Right ventricle myocardium inferior (tissue), 1 donor: ENCODE results near the gene PARPBP. TPM values are rescaled to one million over a fixed set of nuclear protein-coding genes. Genes with fewer than 3 reads are reported as not detected.
"Not testable (repeated sequence)": the region's sequence is repeated elsewhere in the genome, so short reads cannot be mapped to it uniquely, and the experiment has no call there.

Source experiments
- ATAC-seq: fragments of 200-7000 bp; cut with Tn5 transposase; one replicate; pipeline ENCODE4 v1.9.1; 2020; ENCODE audit warnings: mild to moderate bottlenecking, moderate library complexity
- DNase-seq: peaks from one replicate; pipeline ENCODE4 v3.0.0; 2021; ENCODE audit errors: missing footprints
- intact Hi-C: fragments of 100-400 bp; cut with DNase I; formaldehyde crosslinking; loops from one replicate; pipeline ENCODE4 v1.11.0; 2022
- long read RNA-seq: library from polyadenylated mRNA; unstranded; transcript quantifications from one replicate; pipeline ENCODE4 v2.0.0, GENCODE V29; 2021
- total RNA-seq: library from RNA; stranded (reverse); fragmentation: NEBNext Ultra II Directional; extraction: Animal tissue kit (Norgen Biotek cat#: 25700); gene quantifications from one replicate; pipeline ENCODE4 v1.2.1, GENCODE V29; 2021
- donor health status: DM: no; HTN: yes; CAD: no; lungs with severe emphysema.

Gene PARPBP
- 0.54 TPM for total RNA-seq
- long read RNA-seq: 0 reads

- DNase-seq: peak; percentile 95
- peak; percentile 100 for ATAC-seq
- intact Hi-C loops: no loop called here
These were observed at the start of gene PARPBP, which contains the start of gene NUP37 for GRCh38 chr12:102119674-102120563. Gene PARPBP (plus strand): TSS chr12:102120183. CDS start chr12:102123889, 3,706 bp downstream. Gene NUP37 (minus strand): TSS chr12:102120114. CDS start chr12:102118518, 1,596 bp downstream.

GRCh38 chr12:102072092-102072491 is 47.9 kb upstream of the PARPBP start:
- DNase-seq, ATAC-seq, intact Hi-C loops: not testable (repeated sequence)

DNA sequence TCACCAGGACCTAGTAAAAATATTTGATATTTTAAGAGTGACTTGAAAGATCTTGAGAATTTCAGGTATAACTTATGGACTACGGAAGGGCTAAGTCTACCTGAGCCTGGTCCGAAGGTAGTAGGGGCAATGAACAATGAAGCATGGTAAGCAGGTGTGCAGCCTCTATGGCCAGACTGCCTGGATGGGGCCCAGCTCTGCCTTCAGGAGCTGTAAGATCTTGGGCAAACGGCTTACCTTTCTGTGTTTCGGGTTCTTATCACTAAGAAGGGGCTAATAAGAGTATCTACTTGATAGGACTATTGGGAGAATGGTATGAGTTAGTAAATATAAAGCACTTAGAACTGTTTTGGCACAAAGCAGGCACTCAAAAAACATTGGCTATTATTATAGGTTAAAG is 39.1 kb upstream of the PARPBP start:
- no peak for ATAC-seq
- DNase-seq: no peak
- intact Hi-C loops: no loop called here

- DNase-seq, intact Hi-C loops, ATAC-seq: not testable (repeated sequence)
These were observed 30.7 kb upstream of the PARPBP start for GRCh38 chr12:102089228-102089835.

GRCh38 chr12:102093319-102093718 is 26.7 kb upstream of the PARPBP start:
- intact Hi-C loops: no loop called here
- DNase-seq (no peak), ATAC-seq (no peak)

- intact Hi-C loops: no loop called here
- ATAC-seq (no peak), DNase-seq (no peak)
These were observed 24.2 kb upstream of the PARPBP start for GRCh38 chr12:102095677-102096263.

- DNase-seq: no peak
- intact Hi-C loops: no loop called here
- no peak for ATAC-seq
These were observed 23.1 kb upstream of the PARPBP start for GRCh38 chr12:102096855-102097254.

- intact Hi-C loops: no loop called here
- DNase-seq (no peak), ATAC-seq (no peak)
These were observed 13.1 kb upstream of the PARPBP start for GRCh38 chr12:102106905-102107304.

- DNase-seq: no peak
- intact Hi-C loops: no loop called here
- ATAC-seq: no peak
These were observed 12.0 kb upstream of the PARPBP start for GRCh38 chr12:102107970-102108369.

- ATAC-seq (no peak), DNase-seq (no peak)
- intact Hi-C loops: no loop called here
These were observed 9.2 kb upstream of the PARPBP start for GRCh38 chr12:102110782-102111181.

- DNase-seq: no peak
- no peak for ATAC-seq
- intact Hi-C loops: no loop called here
These were observed 5.8 kb upstream of the PARPBP start for GRCh38 chr12:102114212-102114611.

DNA sequence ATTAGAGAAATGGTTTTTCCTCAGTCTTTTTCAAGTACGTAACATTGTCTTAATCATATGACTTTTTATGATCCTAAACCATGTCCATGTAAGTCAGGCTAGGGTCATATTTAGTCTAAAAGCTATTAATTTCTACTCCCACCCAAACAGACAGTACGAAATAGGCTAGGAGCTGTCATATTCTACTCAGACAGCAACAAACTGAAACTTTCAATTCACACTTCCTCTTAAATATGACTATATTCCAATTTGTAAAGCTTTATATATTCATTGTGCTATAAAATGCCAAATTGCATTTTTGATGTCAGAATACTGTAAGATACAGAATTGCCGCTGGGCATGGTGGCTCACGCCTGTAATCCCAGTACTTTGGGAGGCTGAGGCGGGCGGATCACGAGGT is 3.6 kb upstream of the PARPBP start:
- no peak for ATAC-seq
- intact Hi-C loops: no loop called here
- no peak for DNase-seq

DNA sequence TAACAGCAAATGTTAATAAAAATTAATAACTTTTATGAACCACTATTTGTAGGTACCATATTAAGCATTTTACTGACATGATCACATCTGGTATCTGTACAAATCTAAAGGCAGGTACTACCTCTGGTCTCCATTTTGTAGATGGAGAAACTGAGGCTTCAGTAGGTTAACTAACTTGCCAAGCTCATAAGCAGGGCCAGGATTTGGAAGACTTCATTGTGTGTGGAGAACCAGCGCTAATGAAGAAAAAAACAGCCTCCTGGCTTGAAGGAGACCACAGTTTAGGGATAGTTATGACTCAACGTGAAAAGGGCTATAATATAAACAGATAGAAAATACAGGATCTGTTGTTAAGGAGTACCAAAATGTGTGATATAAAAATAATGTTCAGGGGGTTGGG is 1.1 kb upstream of the PARPBP start:
- DNase-seq (no peak), ATAC-seq (no peak)
- intact Hi-C loops: no loop called here

DNA sequence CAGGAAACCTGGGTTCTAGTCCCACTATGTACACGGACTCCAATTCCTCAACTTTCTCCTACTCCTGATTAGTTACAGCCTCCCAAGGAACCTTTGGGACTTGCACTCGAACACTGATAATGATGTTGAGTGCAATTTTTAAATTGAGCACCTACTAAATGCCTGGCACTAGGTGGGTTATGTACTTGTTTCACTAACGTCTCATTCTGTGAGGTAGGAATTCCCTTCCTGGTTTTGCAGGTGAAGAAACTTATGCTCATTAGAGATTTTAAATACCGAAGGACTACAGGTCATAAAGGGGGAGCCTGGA is 536 bp downstream of the PARPBP start:
- intact Hi-C loops: no loop called here
- ATAC-seq: no peak

DNA sequence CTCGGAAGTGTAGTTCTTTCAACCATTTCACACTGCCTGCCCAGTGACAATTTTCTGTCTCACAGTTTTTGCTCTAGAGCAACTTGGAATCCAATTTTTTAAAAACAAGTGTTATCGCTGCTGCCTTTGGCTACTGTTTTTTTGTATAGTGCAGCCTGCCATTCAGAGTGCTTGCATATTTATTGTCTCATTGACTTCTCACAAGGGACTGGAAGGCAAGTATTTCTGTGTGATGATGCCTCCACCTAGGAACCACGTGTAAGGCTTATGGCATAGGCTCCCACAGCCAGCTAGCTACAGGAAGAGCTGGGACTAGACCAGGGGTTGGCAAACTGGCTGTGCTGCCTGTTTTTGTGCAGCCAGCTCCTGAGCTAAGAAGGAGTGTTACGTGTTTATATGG is 903 bp downstream of the PARPBP start:
- ATAC-seq (no peak), DNase-seq (no peak)
- intact Hi-C loops: no loop called here

More for the DNA sequence above, 536 bp downstream of the PARPBP start:
- no peak for DNase-seq

GRCh38 chr12:102121328-102121727 is 1.3 kb downstream of the PARPBP start:
- DNase-seq, intact Hi-C loops, ATAC-seq: not testable (repeated sequence)

DNA sequence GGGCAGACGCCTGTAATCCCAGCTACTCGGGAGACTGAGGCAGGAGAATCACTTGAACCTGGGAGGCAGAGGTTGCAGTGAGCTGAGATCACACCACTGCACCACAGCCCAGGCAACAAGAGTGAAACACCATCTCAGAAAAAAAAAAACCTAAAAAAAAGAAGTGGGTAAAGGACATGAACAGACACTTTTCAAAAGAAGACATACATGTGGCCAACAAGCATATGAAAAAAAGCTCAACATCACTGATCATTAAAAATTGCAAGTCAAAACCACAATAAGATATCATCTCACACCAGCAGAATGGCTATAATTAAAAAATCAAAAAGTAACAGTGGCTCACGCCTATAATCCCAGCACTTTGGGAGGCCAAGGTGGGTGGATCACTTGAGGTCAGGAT is 10.7 kb downstream of the PARPBP start:
- intact Hi-C loops, DNase-seq, ATAC-seq: not testable (repeated sequence)

DNA sequence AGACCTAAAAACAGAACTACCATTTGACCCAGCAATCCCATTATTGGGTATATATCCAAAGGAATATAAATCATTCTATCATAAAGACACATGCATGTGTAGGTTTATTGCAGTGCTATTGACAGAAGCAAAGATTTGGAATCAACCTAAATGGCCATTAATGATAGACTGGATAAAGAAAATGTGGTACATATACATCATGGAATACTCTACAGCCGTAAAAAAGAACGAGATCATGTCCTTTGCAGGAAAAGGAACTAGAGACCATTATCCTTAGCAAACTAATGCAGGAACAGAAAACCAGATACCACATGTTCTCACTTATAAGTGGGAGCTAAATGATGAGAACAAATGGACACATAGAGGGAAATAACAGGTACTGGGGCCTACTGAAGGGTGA is 11.5 kb downstream of the PARPBP start:
- ATAC-seq, intact Hi-C loops, DNase-seq: not testable (repeated sequence)

DNA sequence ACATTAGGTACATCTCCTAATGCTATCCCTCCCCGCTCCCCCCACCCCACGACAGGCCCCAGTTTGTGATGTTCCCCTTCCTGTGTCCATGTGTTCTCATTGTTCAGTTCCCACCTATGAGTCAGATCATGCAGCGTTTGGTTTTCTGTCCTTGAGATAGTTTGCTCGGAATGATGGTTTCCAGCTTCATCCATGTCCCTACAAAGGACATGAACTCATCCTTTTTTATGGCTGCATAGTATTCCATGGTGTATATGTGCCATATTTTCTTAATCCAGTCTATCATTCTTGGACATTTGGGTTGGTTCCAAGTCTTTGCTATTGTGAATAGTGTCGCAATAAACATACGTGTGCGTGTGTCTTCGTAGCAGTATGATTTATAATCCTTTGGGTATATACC is 17.6 kb downstream of the PARPBP start:
- DNase-seq, intact Hi-C loops, ATAC-seq: not testable (repeated sequence)
